Prostate gland (tissue), 2 donors: ENCODE measurements around the gene ELOVL7. TPM values are rescaled to one million over a fixed set of nuclear protein-coding genes. Genes with fewer than 3 reads are reported as not detected.

Experiments
- DNase-seq: peaks from one replicate; pipeline ENCODE4 v3.0.0-alpha.2; 2019; ENCODE audit warnings: low spot score
- H3K27ac ChIP-seq, 2 donors: fragments of 200-600 bp; sonication (generic); 2 replicates each; pipeline ENCODE4 v1.5.1; 2017 to 2019
- H3K27me3 ChIP-seq: fragments of 200-600 bp; sonication (generic); replicated peaks from 2 replicates; pipeline ENCODE4 v1.5.1; 2019; ENCODE audit not compliant: insufficient read depth
- H3K36me3 ChIP-seq, 2 donors: fragments of 200-600 bp; sonication (generic); 1 replicate in 1 of 2; 2 replicates in 1 of 2; pipeline versions ENCODE4 v1.5.1 to v1.8.1; 2017 to 2019
- H3K4me1 ChIP-seq: fragments of 200-600 bp; sonication (generic); replicated peaks from 2 replicates; pipeline ENCODE4 v1.5.1; 2019
- H3K4me3 ChIP-seq, 2 donors: fragments of 200-600 bp; sonication (generic); 2 replicates each; pipeline ENCODE4 v1.5.1; 2017 to 2019
- H3K9me3 ChIP-seq: fragments of 200-600 bp; sonication (generic); 2 replicates; pipeline ENCODE4 v1.5.1; 2017
- POLR2A ChIP-seq: fragments of 450-650 bp; IDR thresholded peaks from one replicate; pipeline ENCODE4 v1.6.1; 2016; ENCODE audit warnings: antibody characterized with exemption, mild to moderate bottlenecking
- POLR2AphosphoS5 ChIP-seq: sonication (generic); formaldehyde crosslinking; IDR thresholded peaks from one replicate; pipeline ENCODE4 v1.6.1; 2017; ENCODE audit warnings: antibody characterized with exemption
- WGBS: methylation state at CpG from one replicate; pipeline ENCODE4 v1.1.5; 2018; 5-methylcytosine and 5-hydroxymethylcytosine counted together
- intact Hi-C: fragments of 100-400 bp; cut with DNase I; formaldehyde crosslinking; loops from one replicate; pipeline ENCODE4 v1.14.2; 2022
- total RNA-seq, 2 donors: library from RNA; depleted of rRNA; stranded (reverse); fragments of >200 nt; gene quantifications; one replicate each; pipeline ENCODE4 v1.1.0, GENCODE V29; 2016
- TF ChIP-seq, protein P1 (sequence below), 4 experiments: fragments of 200-600 bp in 2 of 4; fragments of 450-650 bp in 2 of 4; sonication (generic) in 2 of 4; IDR thresholded peaks; 1 replicate in 3 of 4; 2 replicates in 1 of 4; pipeline ENCODE4 v1.5.1; 2016 to 2019; ENCODE audit warnings: antibody characterized with exemption in 4 of 4, mild to moderate bottlenecking in 2 of 4, moderate library complexity in 2 of 4

ELOVL7 gene
- 10 to 100 TPM; 15.7 to 23.8 TPM for total RNA-seq

DNA sequence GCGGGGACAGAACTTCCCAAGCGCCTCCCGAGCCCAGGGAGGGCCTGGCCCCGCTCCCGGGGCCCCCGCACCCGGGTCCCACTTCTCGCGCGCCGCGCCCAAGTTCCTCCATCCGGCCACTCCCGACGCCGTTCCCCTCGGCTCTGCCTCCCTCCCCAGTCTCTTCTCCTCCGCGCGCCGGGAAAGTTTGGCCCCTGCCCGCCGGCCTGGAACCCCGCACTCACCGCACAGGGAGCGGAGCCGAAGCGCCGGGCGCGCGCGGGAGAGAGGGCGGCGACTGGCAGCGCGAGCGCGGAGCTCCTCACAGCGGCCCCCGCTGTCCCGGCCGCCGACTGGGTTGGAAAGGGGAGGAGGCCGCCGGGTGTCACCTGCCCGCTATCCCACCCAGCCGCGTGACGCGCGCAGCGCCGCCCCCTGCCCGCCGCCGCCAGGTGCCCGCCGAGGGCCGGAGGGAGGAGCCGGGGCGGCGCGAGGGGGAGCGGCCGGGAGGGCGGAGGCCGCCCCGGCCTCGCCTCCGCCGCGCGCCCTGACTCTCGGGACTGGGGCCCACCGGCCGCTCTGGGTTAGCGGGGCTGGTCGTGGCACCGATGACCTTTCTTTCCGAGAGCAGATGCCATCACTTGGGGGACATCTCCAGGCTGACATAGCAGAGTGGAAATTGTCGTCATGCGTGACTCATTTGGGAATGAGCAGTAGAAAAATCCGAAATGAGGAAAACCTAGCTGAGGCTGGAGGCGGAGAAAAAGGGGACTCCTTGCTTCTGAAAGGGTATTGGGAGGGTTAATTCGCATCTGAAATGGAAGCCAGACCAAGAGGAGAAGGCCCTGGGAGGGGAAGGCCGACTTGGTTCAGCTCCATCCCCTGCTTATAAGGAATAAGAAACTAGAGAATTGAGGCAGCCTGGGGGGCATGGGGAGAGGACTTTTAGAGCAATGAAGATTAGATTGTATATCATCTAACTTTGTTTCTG lies at the start of gene ELOVL7:
TSS of gene ELOVL7 (minus strand) at position 334 of the 970 bp plus-strand sequence. CDS start 56,872 bp downstream, outside the sequence.
- WGBS, result 2% methylated on average over 57 of the region's 87 CpGs
- Histone ChIP-seq H3K4me1 (no peaks in the 10 kb centered on the region), H3K27me3 (no peaks in the 10 kb centered on the region), H3K27ac (peak within 1 kb of the TSS; percentile 82 to 86), H3K36me3 (no peaks in the 10 kb centered on the region), H3K4me3 (peak within 1 kb of the TSS; percentile 77 to 89), H3K9me3 (no peaks in the 10 kb centered on the region)
- DNase-seq, result peak; percentile 89
- TF ChIP-seq POLR2AphosphoS5 (peak; percentile 61), POLR2A (peak; percentile 95)
- TF ChIP-seq, protein P1, sequence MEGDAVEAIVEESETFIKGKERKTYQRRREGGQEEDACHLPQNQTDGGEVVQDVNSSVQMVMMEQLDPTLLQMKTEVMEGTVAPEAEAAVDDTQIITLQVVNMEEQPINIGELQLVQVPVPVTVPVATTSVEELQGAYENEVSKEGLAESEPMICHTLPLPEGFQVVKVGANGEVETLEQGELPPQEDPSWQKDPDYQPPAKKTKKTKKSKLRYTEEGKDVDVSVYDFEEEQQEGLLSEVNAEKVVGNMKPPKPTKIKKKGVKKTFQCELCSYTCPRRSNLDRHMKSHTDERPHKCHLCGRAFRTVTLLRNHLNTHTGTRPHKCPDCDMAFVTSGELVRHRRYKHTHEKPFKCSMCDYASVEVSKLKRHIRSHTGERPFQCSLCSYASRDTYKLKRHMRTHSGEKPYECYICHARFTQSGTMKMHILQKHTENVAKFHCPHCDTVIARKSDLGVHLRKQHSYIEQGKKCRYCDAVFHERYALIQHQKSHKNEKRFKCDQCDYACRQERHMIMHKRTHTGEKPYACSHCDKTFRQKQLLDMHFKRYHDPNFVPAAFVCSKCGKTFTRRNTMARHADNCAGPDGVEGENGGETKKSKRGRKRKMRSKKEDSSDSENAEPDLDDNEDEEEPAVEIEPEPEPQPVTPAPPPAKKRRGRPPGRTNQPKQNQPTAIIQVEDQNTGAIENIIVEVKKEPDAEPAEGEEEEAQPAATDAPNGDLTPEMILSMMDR (IDR thresholded peaks at IDR 0.05), result peak; percentile 9 to 58 (median 39)
- intact Hi-C loops, result no loop called here

DNA sequence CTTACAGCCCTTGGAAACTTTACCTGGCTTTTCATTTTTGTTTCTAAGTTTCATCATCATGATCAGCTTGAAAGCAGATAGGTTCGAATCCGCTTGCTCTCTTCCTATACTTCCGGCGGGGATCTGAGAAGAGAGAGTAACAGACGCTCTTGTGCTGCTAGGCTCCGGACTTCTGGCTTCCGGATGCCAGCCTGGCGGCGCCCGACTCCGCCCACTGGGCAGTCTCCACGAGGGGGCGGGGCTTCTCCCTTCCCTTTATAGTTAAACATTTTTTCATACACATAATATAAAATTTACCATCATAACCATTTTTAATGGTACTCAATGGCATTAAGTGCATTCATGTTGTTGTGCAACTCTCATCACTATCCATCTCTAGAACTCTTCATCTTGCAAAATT lies 49.5 kb upstream of the ELOVL7 start:
- Histone ChIP-seq H3K27me3 (no peaks in the 10 kb centered on the region), H3K9me3 (no peaks in the 10 kb centered on the region), H3K36me3 (no peaks in the 10 kb centered on the region), H3K4me3 (no peak overlapping the region), H3K27ac (no peak overlapping the region), H3K4me1 (no peaks in the 10 kb centered on the region)
- WGBS, result 96% methylated on average over 13 of the region's 13 CpGs
- intact Hi-C loops, result no loop called here
- no peak for DNase-seq
- TF ChIP-seq, protein P1 (IDR thresholded peaks at IDR 0.05), result no peak
- no peak for TF ChIP-seq POLR2AphosphoS5
- TF ChIP-seq POLR2A, result no peak

GRCh38 chr5:60891667-60892066 lies 47.6 kb upstream of the ELOVL7 start:
- no peaks in the 10 kb centered on the region for H3K9me3 ChIP-seq
- DNase-seq, result no peak
- H3K27me3 ChIP-seq, result no peaks in the 10 kb centered on the region
- intact Hi-C loops, result no loop called here
- 85% methylated on average over 2 of the region's 2 CpGs for WGBS
- no peaks in the 10 kb centered on the region for H3K36me3 ChIP-seq
- H3K4me1 ChIP-seq, result no peaks in the 10 kb centered on the region
- no peak overlapping the region for H3K27ac ChIP-seq
- no peak overlapping the region for H3K4me3 ChIP-seq
- TF ChIP-seq POLR2A (no peak), POLR2AphosphoS5 (no peak)
- TF ChIP-seq, protein P1 (IDR thresholded peaks at IDR 0.05), result no peak

GRCh38 chr5:60888359-60889061 lies 44.4 kb upstream of the ELOVL7 start:
- H3K27me3 ChIP-seq, result no peaks in the 10 kb centered on the region
- no peaks in the 10 kb centered on the region for H3K4me1 ChIP-seq
- WGBS, result 95% methylated on average over 2 of the region's 2 CpGs
- no peaks in the 10 kb centered on the region for H3K36me3 ChIP-seq
- no peak overlapping the region for H3K4me3 ChIP-seq
- TF ChIP-seq POLR2A, result no peak
- TF ChIP-seq, protein P1 (IDR thresholded peaks at IDR 0.05), result no peak
- TF ChIP-seq POLR2AphosphoS5, result no peak
- H3K9me3 ChIP-seq, result no peaks in the 10 kb centered on the region
- DNase-seq, result no peak
- no peak overlapping the region for H3K27ac ChIP-seq
- intact Hi-C loops, result no loop called here
